GM23338 (cell line): ENCODE results near the gene PELI1.

Experiments used
- CREB1 ChIP-seq: fragments of 250-450 bp; sonication (Bioruptor Pico); IDR thresholded peaks from 2 replicates; pipeline ENCODE4 v1.5.0; 2020; ENCODE audit warnings: low read depth, mild to moderate bottlenecking, moderate library complexity
- CTCF ChIP-seq, 2 experiments: fragments of 200-600 bp in 1 of 2; sonication (generic) in 1 of 2; conservative IDR thresholded peaks; 2 replicates each; pipeline versions ENCODE4 v1.5.1 to v1.6.1; 2016 to 2017; ENCODE audit warnings: antibody characterized with exemption in 2 of 2, low read depth in 2 of 2, mild to moderate bottlenecking in 2 of 2, moderate library complexity in 1 of 2
- EZH2 ChIP-seq: fragments of 200-600 bp; sonication (generic); IDR thresholded peaks from one replicate; pipeline ENCODE4 v1.8.0; 2017; ENCODE audit warnings: antibody characterized with exemption, mild to moderate bottlenecking, low read depth; ENCODE audit not compliant: unreplicated experiment
- EZH2phosphoT487 ChIP-seq: fragments of 200-600 bp; sonication (generic); IDR thresholded peaks from one replicate; pipeline ENCODE4 v1.8.1; 2018; ENCODE audit warnings: antibody characterized with exemption; ENCODE audit not compliant: unreplicated experiment
- JUNB ChIP-seq: IDR thresholded peaks from one replicate; pipeline ENCODE4 v1.6.1; 2016; ENCODE audit warnings: antibody characterized with exemption; ENCODE audit not compliant: unreplicated experiment
- NANOG ChIP-seq: IDR thresholded peaks from 2 replicates; pipeline ENCODE4 v1.6.1; 2016; ENCODE audit warnings: antibody characterized with exemption, borderline replicate concordance
- POLR2AphosphoS5 ChIP-seq: IDR thresholded peaks from 2 replicates; pipeline ENCODE4 v1.6.1; 2016; ENCODE audit warnings: antibody characterized with exemption, low read depth
- REST ChIP-seq: IDR thresholded peaks from one replicate; pipeline ENCODE4 v1.6.1; 2018; ENCODE audit warnings: antibody characterized with exemption; ENCODE audit not compliant: unreplicated experiment
- ZNF331 ChIP-seq: fragments of 250-450 bp; sonication (Bioruptor Pico); IDR thresholded peaks from 2 replicates; pipeline ENCODE4 v1.5.0; 2020; ENCODE audit warnings: low read depth, mild to moderate bottlenecking, moderate library complexity
- ZNF462 ChIP-seq: fragments of 250-450 bp; sonication (Bioruptor Pico); IDR thresholded peaks from 2 replicates; pipeline ENCODE4 v1.5.0; 2020; ENCODE audit warnings: mild to moderate bottlenecking, moderate library complexity

GRCh38 chr2:64111426-64111825, 32.8 kb downstream of the PELI1 start:
- TF ChIP-seq CTCF (conservative IDR thresholded peaks at IDR 0.05; ENCODE audit: low read depth in 2 of 2): no peak
- TF ChIP-seq REST: no peak
- TF ChIP-seq EZH2phosphoT487: no peak
- no peak for TF ChIP-seq EZH2
- no peak for TF ChIP-seq POLR2AphosphoS5
- no peak for TF ChIP-seq JUNB
- no peak for TF ChIP-seq CREB1 (CRISPR knock-in tag)
- no peak for TF ChIP-seq NANOG
- TF ChIP-seq ZNF331: no peak
- TF ChIP-seq ZNF462 (CRISPR knock-in tag): no peak
